HepG2 (cell line): Measurements from ENCODE around the gene OPN1SW. TPM values are rescaled to one million over a fixed set of nuclear protein-coding genes. Genes with fewer than 3 reads are reported as not detected.

Experiments used
- ATAC-seq: fragments of 200-7000 bp; cut with Tn5 transposase; 3 replicates; pipeline ENCODE4 v1.9.1; 2020; ENCODE audit warnings: mild to moderate bottlenecking, moderate library complexity
- BruUV-seq: library from RNA; stranded (reverse); fragments of 400-500 nt; replicated peaks from 2 replicates; lab custom pipeline; 2021; lab: Mats Ljungman, UMichigan
- CTCF ChIA-PET: fragments of 300-600 bp; formaldehyde crosslinking; extraction: SDS; loops from one replicate; lab custom pipeline; 2021; ENCODE audit warnings: low total read pairs, inconsistent platforms, low intra/inter-chr PET ratio; lab: Yijun Ruan, JAX
- POLR2A ChIA-PET: fragments of 350-600 bp; sonication (Branson Sonifier 250); formaldehyde crosslinking; loops from one replicate; lab custom pipeline; 2020; ENCODE audit warnings: antibody characterized with exemption, inconsistent platforms; lab: Yijun Ruan, JAX
- DNase-seq: peaks from one replicate; pipeline ENCODE4 v3.0.0-alpha.2; 2015; ENCODE audit warnings: low spot score
- FAIRE-seq: peaks from 3 replicates; lab custom pipeline; 2011; peaks lifted over from hg19 to GRCh38; lab: Jason Lieb, UNC
- H2AFZ ChIP-seq: one replicate; pipeline ENCODE4 v1.6.1; 2011; ENCODE audit warnings: low read length, inconsistent platforms
- H3K27ac ChIP-seq: fragments of 300-600 bp; 3 replicates; pipeline ENCODE4 v1.8.0; 2011; ENCODE audit warnings: mixed run types, mild to moderate bottlenecking, mixed read lengths, low read length, inconsistent platforms; ENCODE audit not compliant: insufficient read depth; ENCODE audit errors: extremely low read length
- H3K27me3 ChIP-seq, 2 experiments: fragments of 200-600 bp in 1 of 2; 2 replicates in 1 of 2; 3 replicates in 1 of 2; pipeline versions ENCODE4 v1.6.0 to v1.8.0; 2011; ENCODE audit warnings: low read length in 2 of 2, mild to moderate bottlenecking in 2 of 2, moderate library complexity in 2 of 2, inconsistent platforms in 1 of 2; ENCODE audit not compliant: insufficient read depth in 2 of 2, control insufficient read depth in 1 of 2
- H3K36me3 ChIP-seq, 2 experiments: fragments of 200-600 bp in 1 of 2; replicated peaks in 1 of 2; 2 replicates in 1 of 2; 3 replicates in 1 of 2; pipeline versions ENCODE4 v1.5.1 to v1.8.0; 2011; ENCODE audit warnings: low read length in 2 of 2, inconsistent platforms in 1 of 2; ENCODE audit not compliant: insufficient read depth in 2 of 2, control insufficient read depth in 1 of 2
- H3K4me1 ChIP-seq: 2 replicates; pipeline ENCODE4 v1.5.1; 2012; ENCODE audit warnings: low read length, inconsistent platforms; ENCODE audit not compliant: insufficient read depth
- H3K4me2 ChIP-seq: 2 replicates; pipeline ENCODE4 v1.6.0; 2011; ENCODE audit warnings: low read depth, low read length, inconsistent platforms
- H3K4me3 ChIP-seq, 3 experiments: fragments of 200-600 bp in 1 of 3; sonication (generic), shearing (Covaris generic) in 1 of 3; replicated peaks in 1 of 3; 2 replicates each; pipeline ENCODE4 v1.5.1; 2011 to 2016; ENCODE audit warnings: low read length in 3 of 3, inconsistent platforms in 2 of 3, low read depth in 2 of 3, mild to moderate bottlenecking in 2 of 3, control low read depth in 1 of 3, mixed read lengths in 1 of 3; ENCODE audit not compliant: insufficient read depth in 1 of 3
- H3K79me2 ChIP-seq: one replicate; pipeline ENCODE4 v1.6.1; 2011; ENCODE audit warnings: low read length, inconsistent platforms; ENCODE audit not compliant: insufficient read depth
- H3K9ac ChIP-seq: 2 replicates; pipeline ENCODE4 v1.6.0; 2011; ENCODE audit warnings: mild to moderate bottlenecking, low read depth, low read length, inconsistent platforms; ENCODE audit not compliant: insufficient read depth
- H3K9me3 ChIP-seq: 2 replicates; pipeline ENCODE4 v1.5.1; 2012; ENCODE audit warnings: mild to moderate bottlenecking, low read length
- H4K20me1 ChIP-seq: 2 replicates; pipeline ENCODE4 v1.6.0; 2011; ENCODE audit warnings: inconsistent platforms, mild to moderate bottlenecking, low read length, moderate library complexity; ENCODE audit not compliant: insufficient read depth
- AGO1 ChIP-seq: fragments of 200-400 bp; formaldehyde crosslinking; IDR thresholded peaks from 2 replicates; pipeline ENCODE4 v1.6.1; 2017; ENCODE audit warnings: mild to moderate bottlenecking, low read depth, low read length, moderate library complexity; ENCODE audit not compliant: poor library complexity, severe bottlenecking
- ARNT ChIP-seq: fragments of 450-650 bp; IDR thresholded peaks from 2 replicates; pipeline ENCODE4 v1.6.1; 2017
- ARNTL ChIP-seq: sonication (generic); formaldehyde crosslinking; IDR thresholded peaks from 2 replicates; pipeline ENCODE4 v1.4.0; 2020; ENCODE audit warnings: mild to moderate bottlenecking, missing genetic modification reagents
- CERS6 ChIP-seq: sonication (generic); formaldehyde crosslinking; IDR thresholded peaks from 2 replicates; pipeline ENCODE4 v1.5.0; 2020; ENCODE audit warnings: missing genetic modification reagents
- MIER3 ChIP-seq: IDR thresholded peaks from 2 replicates; pipeline ENCODE4 v1.6.1; 2016; ENCODE audit warnings: missing compliant biosample characterization, borderline replicate concordance
- NCOA5 ChIP-seq: sonication (generic); formaldehyde crosslinking; IDR thresholded peaks from 2 replicates; pipeline ENCODE4 v1.4.0; 2020; ENCODE audit warnings: missing genetic modification reagents
- YEATS2 ChIP-seq: sonication (generic); formaldehyde crosslinking; IDR thresholded peaks from 2 replicates; pipeline ENCODE4 v1.4.0; 2020; ENCODE audit warnings: missing genetic modification reagents, borderline replicate concordance
- ZNF296 ChIP-seq: sonication (generic); formaldehyde crosslinking; conservative IDR thresholded peaks from 2 replicates; pipeline ENCODE4 v1.5.0; 2020; ENCODE audit warnings: mild to moderate bottlenecking, missing genetic modification reagents
- ZNF451 ChIP-seq: sonication (generic); formaldehyde crosslinking; IDR thresholded peaks from 2 replicates; pipeline ENCODE4 v1.5.0; 2020; ENCODE audit warnings: mild to moderate bottlenecking, missing genetic modification reagents
- ZNF496 ChIP-seq: sonication (generic); formaldehyde crosslinking; IDR thresholded peaks from 2 replicates; pipeline ENCODE4 v1.8.1; 2023; ENCODE audit warnings: mild to moderate bottlenecking, moderate library complexity, missing genetic modification reagents; ENCODE audit not compliant: insufficient replicate concordance
- ZNF580 ChIP-seq: IDR thresholded peaks from 2 replicates; pipeline ENCODE4 v1.6.1; 2016; ENCODE audit warnings: low read depth, borderline replicate concordance
- ZNF737 ChIP-seq: sonication (generic); formaldehyde crosslinking; IDR thresholded peaks from 2 replicates; pipeline ENCODE4 v1.5.0; 2020; ENCODE audit warnings: missing genetic modification reagents, mild to moderate bottlenecking, borderline replicate concordance
- ZNF768 ChIP-seq: sonication (generic); formaldehyde crosslinking; IDR thresholded peaks from 2 replicates; pipeline ENCODE4 v1.4.0; 2020; ENCODE audit warnings: missing genetic modification reagents
- WGBS: methylation state at CpG from one replicate; pipeline ENCODE4 v1.1.6; 2017; ENCODE audit warnings: low lambda C conversion rate; 5-methylcytosine and 5-hydroxymethylcytosine counted together
- in situ Hi-C: cut with HindIII; loops from 2 replicates; pipeline ENCODE4 v1.10.0; 2017; ENCODE audit warnings: low pct_unique_long_range_greater_than_20kb; ENCODE audit not compliant: extremely low pct_ligation_motif_present
- intact Hi-C: fragments of 100-400 bp; cut with micrococcal nuclease; formaldehyde crosslinking; loops from one replicate; pipeline ENCODE4 v1.10.0; 2022; ENCODE audit not compliant: unreplicated experiment
- polyA plus RNA-seq, 8 experiments: library from polyadenylated mRNA; depleted of rRNA in 3 of 8; stranded (reverse) in 7 of 8; unstranded in 1 of 8; fragments of >200 nt; fragmentation: Illumina TruSeq in 4 of 8; extraction: Trizol in 4 of 8; gene quantifications; 2 replicates each; pipeline versions ENCODE4 v1.2.1 to v1.2.3, GENCODE V29; 2011 to 2016; ENCODE audit warnings: low read depth in 4 of 8, missing spikeins in 1 of 8, mixed read lengths in 1 of 8; ENCODE audit not compliant: insufficient read depth in 1 of 8
- total RNA-seq, 5 experiments: library from RNA; depleted of rRNA; stranded (reverse); fragments of >200 nt; fragmentation: Illumina TruSeq; extraction: Trizol; gene quantifications; 2 replicates each; pipeline ENCODE4 v1.2.3, GENCODE V29; 2016; ENCODE audit warnings: low read depth in 1 of 5

The OPN1SW gene
- total and polyA plus RNA-seq, 2 of the 13 experiments (the other 11 are each of a cell fraction or from before 2014, with no cell fraction given), result not detected

GRCh38 chr7:128770233-128770632 lies 5.4 kb downstream of the OPN1SW start:
- 66% methylated on average over 2 of the region's 2 CpGs for WGBS
- DNase-seq, result no peak
- peaks cover 13 to 52% of the 10 kb centered on the region in 2 experiments for H3K36me3 ChIP-seq

More at GRCh38 chr7:128770233-128770632, 5.4 kb downstream of the OPN1SW start:
- Histone ChIP-seq H2AFZ (no peak overlapping the region), H3K9me3 (no peaks in the 10 kb centered on the region)
- no peak for ATAC-seq
- TF ChIP-seq ZNF737 (CRISPR knock-in tag), result no peak
- no peak for TF ChIP-seq ZNF296
- no peak for TF ChIP-seq MIER3 (CRISPR knock-in tag)
- TF ChIP-seq ZNF451 (CRISPR knock-in tag), result no peak
- no peak for TF ChIP-seq AGO1
- TF ChIP-seq ARNTL, result no peak
- no peak for TF ChIP-seq ZNF580 (CRISPR knock-in tag)
- no peak for TF ChIP-seq ZNF768 (CRISPR knock-in tag)
- no peak for TF ChIP-seq CERS6 (CRISPR knock-in tag)
- TF ChIP-seq ARNT, result no peak
- no peak for TF ChIP-seq ZNF496 (CRISPR knock-in tag)
- TF ChIP-seq YEATS2, result no peak
- no peak for TF ChIP-seq NCOA5 (CRISPR knock-in tag)
- TF ChIP-seq, all 625 proteins: peak for 0
- in situ Hi-C loops (no loop called here), intact Hi-C loops (no loop called here)
- Histone ChIP-seq H3K79me2 (no peaks in the 10 kb centered on the region), H3K27me3 (no peaks in the 10 kb centered on the region), H3K9ac (no peak overlapping the region), H3K4me1 (peaks cover 13% of the 10 kb centered on the region), H3K4me2 (no peak overlapping the region), H3K4me3 (no peak overlapping the region), H3K27ac (no peak overlapping the region), H4K20me1 (0 out of 2 replicates have a peak, but pooled peaks cover 3% of the 10 kb centered on the region)
- BruUV-seq, result TSS peak; percentile 33
- CTCF ChIA-PET, result no interaction called here
- no peak for FAIRE-seq
- POLR2A ChIA-PET, result no interaction called here
